ENCODE results near the gene MYH9. TPM values are rescaled to one million over a fixed set of nuclear protein-coding genes. Genes with fewer than 3 reads are reported as not detected.

Gene MYH9
- total RNA-seq, 3 donors from 2014 or later (not counting 1 experiment from before 2014, with no cell fraction given) = 803 to 1,038 (median 808) TPM

GRCh38 chr22:36335621-36336020 lies 52.1 kb downstream of the MYH9 start:
- H3K4me3 Mint-ChIP-seq = no peak overlapping the region
- peaks cover 10% of the 10 kb centered on the region for H3K36me3 Mint-ChIP-seq
- no peaks in the 10 kb centered on the region for H3K27me3 ChIP-seq (ENCODE audit: control insufficient read depth, insufficient read depth, low read length)
- ATAC-seq = no peak
- no peak overlapping the region for H3K4me3 ChIP-seq (ENCODE audit: low read length)
- intact Hi-C loops (cut with micrococcal nuclease) = no loop called here
- H3K36me3 ChIP-seq (ENCODE audit: control insufficient read depth, insufficient read depth, low read length) = peaks cover 70% of the 10 kb centered on the region
- no peaks in the 10 kb centered on the region for H3K9me3 ChIP-seq (ENCODE audit: control insufficient read depth, insufficient read depth, low read length)
- no peak for TF ChIP-seq CTCF (IDR thresholded peaks at IDR 0.05)
- H3K27ac ChIP-seq (ENCODE audit: low read length) = peak overlapping the region; percentile 23
- H3K9me3 Mint-ChIP-seq = no peaks in the 10 kb centered on the region
- H3K27ac Mint-ChIP-seq = peak overlapping the region; percentile 98 to 100
- H3K4me1 ChIP-seq (ENCODE audit: control insufficient read depth, insufficient read depth, low read length) = peaks cover 76% of the 10 kb centered on the region
- peak in 1 of 2 donors; percentile 56 for DNase-seq
- WGBS (ENCODE audit: insufficient coverage) = 66% methylated on average over 8 of the region's 9 CpGs
- H3K4me1 Mint-ChIP-seq = peaks cover 78 to 79% of the 10 kb centered on the region in 2 donors
- H3K27me3 Mint-ChIP-seq (ENCODE audit: low read depth in 2 of 2) = no peaks in the 10 kb centered on the region

GRCh38 chr22:36334821-36335603 lies 52.8 kb downstream of the MYH9 start:
- H3K27ac ChIP-seq (ENCODE audit: low read length) = peak overlapping the region; percentile 80
- H3K27me3 ChIP-seq (ENCODE audit: control insufficient read depth, insufficient read depth, low read length) = no peaks in the 10 kb centered on the region
- Mint-ChIP-seq H3K9me3 (no peaks in the 10 kb centered on the region), H3K4me3 (peak overlapping the region; percentile 9), H3K4me1 (peaks cover 81% of the 10 kb centered on the region in 2 donors), H3K36me3 (peaks cover 10% of the 10 kb centered on the region), H3K27me3 (ENCODE audit: low read depth in 2 of 2) (no peaks in the 10 kb centered on the region), H3K27ac (peak overlapping the region; percentile 98 to 100)
- H3K4me3 ChIP-seq (ENCODE audit: low read length) = no peak overlapping the region
- DNase-seq (peak in 1 of 2 donors; percentile 59), ATAC-seq (no peak)
- H3K4me1 ChIP-seq (ENCODE audit: control insufficient read depth, insufficient read depth, low read length) = peaks cover 82% of the 10 kb centered on the region
- intact Hi-C loops (cut with micrococcal nuclease) = no loop called here
- H3K9me3 ChIP-seq (ENCODE audit: control insufficient read depth, insufficient read depth, low read length) = no peaks in the 10 kb centered on the region
- WGBS (ENCODE audit: insufficient coverage) = 57% methylated on average over 17 of the region's 17 CpGs
- peaks cover 66% of the 10 kb centered on the region for H3K36me3 ChIP-seq (ENCODE audit: control insufficient read depth, insufficient read depth, low read length)
- TF ChIP-seq CTCF (IDR thresholded peaks at IDR 0.05) = no peak

- peaks cover 88% of the 10 kb centered on the region for H3K4me1 ChIP-seq (ENCODE audit: control insufficient read depth, insufficient read depth, low read length)
- no peaks in the 10 kb centered on the region for H3K27me3 Mint-ChIP-seq (ENCODE audit: low read depth in 2 of 2)
- H3K36me3 Mint-ChIP-seq = peaks cover 3% of the 10 kb centered on the region
- WGBS (ENCODE audit: insufficient coverage) = 68% methylated on average over 25 of the region's 25 CpGs
- H3K4me3 Mint-ChIP-seq = peak overlapping the region; percentile 78
- peak overlapping the region; percentile 80 for H3K27ac ChIP-seq (ENCODE audit: low read length)
- H3K4me3 ChIP-seq (ENCODE audit: low read length) = no peak overlapping the region
- H3K27ac Mint-ChIP-seq = peak overlapping the region; percentile 98 to 100
- H3K9me3 Mint-ChIP-seq = no peaks in the 10 kb centered on the region
- no peaks in the 10 kb centered on the region for H3K27me3 ChIP-seq (ENCODE audit: control insufficient read depth, insufficient read depth, low read length)
- peaks cover 58% of the 10 kb centered on the region for H3K36me3 ChIP-seq (ENCODE audit: control insufficient read depth, insufficient read depth, low read length)
- DNase-seq (peak in 1 of 2 donors; percentile 65), ATAC-seq (no peak)
- peaks cover 82% of the 10 kb centered on the region in 2 donors for H3K4me1 Mint-ChIP-seq
- intact Hi-C loops (cut with micrococcal nuclease) = no loop called here
- no peaks in the 10 kb centered on the region for H3K9me3 ChIP-seq (ENCODE audit: control insufficient read depth, insufficient read depth, low read length)
- no peak for TF ChIP-seq CTCF (IDR thresholded peaks at IDR 0.05)
Measured at GRCh38 chr22:36334081-36334820, 53.5 kb downstream of the MYH9 start.
